Measurements from ENCODE around the gene SELENOI.

Gene SELENOI

GRCh38 chr2:26412091-26412673 lies 66.2 kb downstream of the SELENOI start:
- no peak for DNase-seq

GRCh38 chr2:26414311-26414710 lies 68.4 kb downstream of the SELENOI start:
- DNase-seq = no peak

GRCh38 chr2:26421961-26422360 lies 76.0 kb downstream of the SELENOI start:
- no peak for DNase-seq

GRCh38 chr2:26422947-26423629 lies 77.1 kb downstream of the SELENOI start:
- no peak for DNase-seq

- no peak for DNase-seq
Observed at GRCh38 chr2:26423750-26424149, 77.8 kb downstream of the SELENOI start.

GRCh38 chr2:26424221-26424620 lies 78.3 kb downstream of the SELENOI start:
- no peak for DNase-seq

- DNase-seq = no peak
Observed at GRCh38 chr2:26428846-26429245, 82.9 kb downstream of the SELENOI start.

- no peak for DNase-seq
Observed at GRCh38 chr2:26429779-26430578, 84.0 kb downstream of the SELENOI start.

- DNase-seq = no peak
Observed at GRCh38 chr2:26430826-26431225, 84.9 kb downstream of the SELENOI start.

- no peak for DNase-seq
Observed at GRCh38 chr2:26432363-26432762, 86.4 kb downstream of the SELENOI start.

GRCh38 chr2:26432859-26433258 lies 86.9 kb downstream of the SELENOI start:
- DNase-seq = no peak

- no peak for DNase-seq
Observed at GRCh38 chr2:26435106-26435505, 89.2 kb downstream of the SELENOI start.

- DNase-seq = peak; percentile 67
Observed at GRCh38 chr2:26438526-26438925, 92.6 kb downstream of the SELENOI start.

- no peak for DNase-seq
Observed at GRCh38 chr2:26438926-26439325, 93.0 kb downstream of the SELENOI start.

- DNase-seq = no peak
Observed at GRCh38 chr2:26442301-26442700, 96.4 kb downstream of the SELENOI start.

- DNase-seq = no peak
Observed at GRCh38 chr2:26442707-26443106, 96.8 kb downstream of the SELENOI start.

GRCh38 chr2:26444236-26444635 lies 98.3 kb downstream of the SELENOI start:
- DNase-seq = no peak

Data from amniotic stem cell (primary cell).